ENCODE measurements around the gene LRP8. TPM values are rescaled to one million over a fixed set of nuclear protein-coding genes. Genes with fewer than 3 reads are reported as not detected.

Gene LRP8
- total RNA-seq, 3 donors from 2014 or later: 1.6 to 14.7 (median 6.3) TPM

DNA sequence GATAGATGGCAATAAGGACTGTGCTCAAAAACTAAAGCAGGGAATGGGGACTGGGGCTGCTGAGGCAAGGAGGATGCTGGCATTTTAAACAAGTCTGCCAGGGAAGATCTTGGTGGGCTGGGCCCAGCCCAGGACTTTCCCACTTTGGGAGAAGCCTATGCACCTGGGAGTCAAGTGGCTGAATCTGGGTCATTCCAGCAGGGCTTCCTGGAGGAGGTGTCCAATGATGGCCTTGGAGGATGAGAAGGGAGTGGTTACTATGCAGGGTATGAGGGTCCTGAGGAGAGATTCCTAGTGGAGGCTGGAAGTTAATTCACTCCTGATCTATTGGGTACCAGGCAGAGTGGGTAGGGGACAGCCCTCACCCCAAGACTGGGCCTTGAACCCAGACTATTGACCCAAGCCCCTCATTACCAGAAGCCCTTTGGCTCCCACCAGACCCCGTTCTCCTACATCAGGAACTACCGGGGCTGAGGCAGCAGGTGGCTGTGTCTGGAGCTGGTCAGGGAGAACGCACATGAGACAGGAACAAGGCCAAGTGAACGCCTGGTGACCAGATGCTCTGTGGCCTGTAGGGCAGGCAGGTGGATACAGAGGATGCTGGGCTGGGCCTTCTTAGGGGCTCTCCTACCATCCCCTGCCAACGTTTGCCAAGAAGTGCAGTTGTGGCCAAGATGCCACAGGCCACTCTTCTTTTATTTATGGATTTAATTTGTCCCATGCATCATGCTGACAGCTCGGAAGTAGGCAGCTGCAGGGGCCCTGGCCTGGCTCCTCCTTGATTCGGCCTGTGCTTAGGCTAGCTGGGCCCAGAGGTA is 18.3 kb upstream of the LRP8 start:
- DNase-seq (ENCODE audit: low spot score in 2 of 2): peak in 1 of 2 donors; percentile 5
- no peak for TF ChIP-seq POLR2AphosphoS5 (IDR thresholded peaks at IDR 0.05)
- TF ChIP-seq, protein P1, sequence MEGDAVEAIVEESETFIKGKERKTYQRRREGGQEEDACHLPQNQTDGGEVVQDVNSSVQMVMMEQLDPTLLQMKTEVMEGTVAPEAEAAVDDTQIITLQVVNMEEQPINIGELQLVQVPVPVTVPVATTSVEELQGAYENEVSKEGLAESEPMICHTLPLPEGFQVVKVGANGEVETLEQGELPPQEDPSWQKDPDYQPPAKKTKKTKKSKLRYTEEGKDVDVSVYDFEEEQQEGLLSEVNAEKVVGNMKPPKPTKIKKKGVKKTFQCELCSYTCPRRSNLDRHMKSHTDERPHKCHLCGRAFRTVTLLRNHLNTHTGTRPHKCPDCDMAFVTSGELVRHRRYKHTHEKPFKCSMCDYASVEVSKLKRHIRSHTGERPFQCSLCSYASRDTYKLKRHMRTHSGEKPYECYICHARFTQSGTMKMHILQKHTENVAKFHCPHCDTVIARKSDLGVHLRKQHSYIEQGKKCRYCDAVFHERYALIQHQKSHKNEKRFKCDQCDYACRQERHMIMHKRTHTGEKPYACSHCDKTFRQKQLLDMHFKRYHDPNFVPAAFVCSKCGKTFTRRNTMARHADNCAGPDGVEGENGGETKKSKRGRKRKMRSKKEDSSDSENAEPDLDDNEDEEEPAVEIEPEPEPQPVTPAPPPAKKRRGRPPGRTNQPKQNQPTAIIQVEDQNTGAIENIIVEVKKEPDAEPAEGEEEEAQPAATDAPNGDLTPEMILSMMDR (IDR thresholded peaks at IDR 0.05): no peak
- TF ChIP-seq POLR2A (IDR thresholded peaks at IDR 0.05): no peak
- intact Hi-C loops (cut with DNase I; ENCODE audit: low total_unique reads): no loop called here

DNA sequence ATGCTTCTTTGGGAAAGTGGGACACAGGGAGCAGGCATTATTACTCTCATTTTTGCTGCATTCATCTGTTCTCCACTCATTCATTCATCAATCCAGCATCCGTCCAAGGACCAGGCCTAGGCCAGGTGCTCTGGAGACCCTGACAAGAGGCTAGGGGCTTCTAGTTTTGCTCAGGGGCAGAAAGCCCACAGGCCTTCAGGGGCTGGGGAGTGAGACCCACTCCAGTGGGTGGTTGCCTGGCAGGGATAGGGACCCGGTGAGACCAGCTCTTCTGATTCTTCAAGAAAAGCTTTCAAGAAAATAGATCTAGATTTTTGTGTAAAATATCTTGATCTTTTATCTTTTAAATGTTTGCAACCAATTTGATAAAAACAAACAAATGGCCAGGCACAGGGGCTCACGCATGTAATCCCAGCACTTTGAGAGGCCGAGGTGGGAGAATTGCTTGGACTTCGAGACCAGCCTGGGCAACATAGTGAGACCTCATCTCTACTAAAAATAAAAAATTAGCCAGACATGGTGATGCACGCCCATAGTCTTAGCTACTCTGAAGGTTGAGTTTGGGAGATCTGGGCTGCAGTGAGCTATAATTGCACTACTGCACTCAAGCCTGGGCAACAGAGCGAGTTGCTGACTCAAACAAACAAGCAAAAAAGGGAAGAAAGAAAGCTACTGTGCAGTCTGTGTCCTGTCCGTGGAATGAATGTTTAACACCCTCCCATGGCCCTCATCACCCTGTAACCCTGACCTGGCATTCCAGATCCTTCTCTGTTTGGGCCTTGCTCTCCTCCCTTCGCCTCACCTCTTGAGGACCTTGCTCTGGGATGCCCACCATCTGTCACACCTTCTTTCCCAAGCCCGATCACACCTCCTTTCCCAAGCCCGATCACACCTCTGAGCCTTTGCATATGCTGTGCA is 17.3 kb upstream of the LRP8 start:
- Histone ChIP-seq H3K4me3 (no peak overlapping the region), H3K36me3 (no peaks in the 10 kb centered on the region), H3K9me3 (no peaks in the 10 kb centered on the region), H3K27me3 (no peaks in the 10 kb centered on the region), H3K4me1 (no peaks in the 10 kb centered on the region), H3K27ac (no peak overlapping the region)
- peak in 1 of 2 donors; percentile 25 for DNase-seq (ENCODE audit: low spot score in 2 of 2)
- TF ChIP-seq POLR2AphosphoS5 (IDR thresholded peaks at IDR 0.05) (no peak), POLR2A (IDR thresholded peaks at IDR 0.05) (no peak)
- TF ChIP-seq, protein P1 (IDR thresholded peaks at IDR 0.05): no peak
- intact Hi-C loops (cut with DNase I; ENCODE audit: low total_unique reads): no loop called here

More for the DNA sequence above, 18.3 kb upstream of the LRP8 start:
- Histone ChIP-seq H3K27me3 (no peaks in the 10 kb centered on the region), H3K27ac (no peak overlapping the region), H3K4me3 (no peak overlapping the region), H3K36me3 (no peaks in the 10 kb centered on the region), H3K9me3 (no peaks in the 10 kb centered on the region), H3K4me1 (no peaks in the 10 kb centered on the region)

DNA sequence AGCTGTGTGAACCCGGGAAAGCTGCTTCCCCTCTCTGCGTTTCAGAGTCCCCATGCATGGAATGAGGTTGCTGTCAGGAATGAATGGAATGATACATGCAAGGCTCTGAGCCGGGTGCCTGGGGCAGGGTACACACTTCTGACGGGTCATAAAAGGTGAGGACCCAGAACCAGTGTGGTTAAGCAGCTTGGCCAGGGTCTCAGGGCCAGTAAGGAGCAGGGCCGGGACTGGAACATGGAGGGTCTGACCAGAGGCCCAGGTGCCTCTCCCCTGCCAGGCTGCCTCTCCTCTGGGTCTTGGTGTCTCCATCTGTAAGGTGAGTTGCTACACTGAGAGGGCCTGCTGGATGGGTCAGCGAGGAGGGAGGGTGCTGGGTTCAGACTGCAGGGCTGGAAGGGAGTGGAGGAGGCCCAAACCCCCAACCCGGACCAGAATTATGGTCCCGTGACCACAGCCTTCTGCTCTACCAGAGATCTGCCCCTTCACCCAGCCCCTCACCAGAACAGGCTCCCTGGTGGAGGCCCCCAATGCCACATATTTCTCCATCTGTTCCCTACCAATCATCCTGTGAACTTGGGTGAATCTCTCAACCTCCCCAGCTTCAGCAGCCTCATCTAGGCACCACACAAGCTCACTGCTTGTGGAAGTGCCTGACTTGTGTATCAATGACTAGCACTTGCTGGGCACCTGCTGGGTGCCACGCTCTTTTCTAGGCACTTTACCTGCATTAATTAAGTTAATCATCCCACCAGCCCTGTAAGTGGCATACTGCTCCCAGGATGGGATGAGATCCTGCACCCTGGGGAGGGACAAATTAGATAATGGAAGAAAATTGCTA is 16.2 kb upstream of the LRP8 start:
- Histone ChIP-seq H3K36me3 (no peaks in the 10 kb centered on the region), H3K27ac (no peak overlapping the region), H3K9me3 (no peaks in the 10 kb centered on the region), H3K4me1 (no peaks in the 10 kb centered on the region), H3K4me3 (no peak overlapping the region), H3K27me3 (no peaks in the 10 kb centered on the region)
- intact Hi-C loops (cut with DNase I; ENCODE audit: low total_unique reads): no loop called here
- DNase-seq (ENCODE audit: low spot score in 2 of 2): peak in 1 of 2 donors; percentile 44
- TF ChIP-seq POLR2A (IDR thresholded peaks at IDR 0.05) (no peak), POLR2AphosphoS5 (IDR thresholded peaks at IDR 0.05) (no peak)
- TF ChIP-seq, protein P1 (IDR thresholded peaks at IDR 0.05): no peak

DNA sequence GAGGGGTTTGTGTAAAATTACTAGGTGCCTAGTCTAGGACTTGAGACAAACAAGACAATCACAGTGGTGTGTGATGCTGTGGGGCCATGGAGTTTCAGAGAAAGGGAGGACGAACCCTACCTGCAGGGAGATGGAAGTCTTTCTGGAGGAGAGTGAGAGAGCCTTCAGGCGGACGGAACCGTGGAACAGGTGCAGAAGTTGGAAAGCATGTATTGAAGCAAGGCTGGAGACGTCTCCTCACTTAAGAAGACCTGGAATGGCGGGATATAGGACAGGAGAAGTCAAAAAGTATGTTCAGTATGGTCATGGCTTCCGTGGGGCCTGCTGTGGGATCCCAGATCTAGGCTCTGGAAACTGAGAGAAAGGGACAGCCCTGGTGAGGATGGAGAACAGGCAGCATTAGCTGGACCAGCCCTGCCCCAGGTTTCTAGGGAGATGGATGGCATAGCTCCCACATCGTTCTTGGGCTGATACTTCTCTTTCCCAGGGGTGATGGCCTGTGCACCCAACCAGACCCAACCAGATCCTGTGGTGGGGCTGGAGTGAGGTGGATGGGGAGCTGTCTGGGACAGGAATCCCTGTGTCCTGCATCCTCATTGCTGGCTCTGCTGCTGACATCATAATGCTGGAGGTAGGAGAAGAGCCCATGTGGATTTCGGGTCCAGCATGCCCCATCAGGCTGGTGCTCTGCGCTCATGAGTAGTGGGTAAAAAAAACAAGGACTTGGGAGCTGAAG is 15.0 kb upstream of the LRP8 start:
- H3K27ac ChIP-seq: no peak overlapping the region
- H3K27me3 ChIP-seq: no peaks in the 10 kb centered on the region
- no peaks in the 10 kb centered on the region for H3K36me3 ChIP-seq
- no peaks in the 10 kb centered on the region for H3K9me3 ChIP-seq
- no peaks in the 10 kb centered on the region for H3K4me1 ChIP-seq
- DNase-seq (ENCODE audit: low spot score in 2 of 2): peak in 1 of 2 donors; percentile 19
- TF ChIP-seq, protein P1 (IDR thresholded peaks at IDR 0.05): no peak
- no peak for TF ChIP-seq POLR2A (IDR thresholded peaks at IDR 0.05)
- TF ChIP-seq POLR2AphosphoS5 (IDR thresholded peaks at IDR 0.05): no peak
- intact Hi-C loops (cut with DNase I; ENCODE audit: low total_unique reads): no loop called here
- H3K4me3 ChIP-seq: no peak overlapping the region
